Thyroid gland (tissue), 4 donors: ENCODE data around the gene RPP14. TPM values are rescaled to one million over a fixed set of nuclear protein-coding genes. Genes with fewer than 3 reads are reported as not detected.
"Not testable (repeated sequence)": the region's sequence is repeated elsewhere in the genome, so short reads cannot be mapped to it uniquely, and the experiment has no call there.

Source experiments
- DNase-seq, 2 donors: peaks; one replicate each; pipeline ENCODE4 v3.0.0-alpha.2; 2019
- H3K27ac ChIP-seq, 3 donors: fragments of 200-600 bp; sonication (generic); 1 replicate in 2 of 3; 2 replicates in 1 of 3; pipeline ENCODE4 v1.5.1; 2016 to 2019; ENCODE audit warnings: mild to moderate bottlenecking in 1 of 3, moderate library complexity in 1 of 3
- H3K27me3 ChIP-seq: fragments of 200-600 bp; sonication (generic); one replicate; pipeline ENCODE4 v1.5.1; 2019
- H3K36me3 ChIP-seq, 2 donors: fragments of 200-600 bp; sonication (generic); one replicate each; pipeline ENCODE4 v1.5.1; 2016 to 2019
- H3K4me1 ChIP-seq, 2 donors: fragments of 200-600 bp; sonication (generic); one replicate each; pipeline ENCODE4 v1.5.1; 2017 to 2019
- H3K4me3 ChIP-seq, 3 donors: fragments of 200-600 bp; sonication (generic); replicated peaks in 1 of 3; 1 replicate in 2 of 3; 2 replicates in 1 of 3; pipeline ENCODE4 v1.5.1; 2016; ENCODE audit warnings: mild to moderate bottlenecking in 1 of 3
- H3K9me3 ChIP-seq: fragments of 200-600 bp; sonication (generic); one replicate; pipeline ENCODE4 v1.5.1; 2017
- CTCF ChIP-seq, 6 experiments: fragments of 200-600 bp in 3 of 6; fragments of 450-650 bp in 3 of 6; sonication (generic) in 3 of 6; IDR thresholded peaks; one replicate each; pipeline ENCODE4 v1.5.1; 2016 to 2019; ENCODE audit warnings: antibody characterized with exemption in 6 of 6, mild to moderate bottlenecking in 2 of 6, inconsistent platforms in 1 of 6, moderate library complexity in 1 of 6
- POLR2A ChIP-seq, 2 donors: fragments of 450-650 bp; IDR thresholded peaks; one replicate each; pipeline ENCODE4 v1.6.1; 2017; ENCODE audit warnings: antibody characterized with exemption in 2 of 2, mild to moderate bottlenecking in 2 of 2, moderate library complexity in 1 of 2
- WGBS, 2 donors: methylation state at CpG; one replicate each; pipeline ENCODE4 v1.1.5; 2017; 5-methylcytosine and 5-hydroxymethylcytosine counted together
- intact Hi-C: fragments of 100-400 bp; cut with DNase I; formaldehyde crosslinking; loops from one replicate; pipeline ENCODE4 v1.15.1; 2023
- total RNA-seq, 4 donors: library from RNA; depleted of rRNA; stranded (reverse); fragments of >200 nt; gene quantifications; one replicate each; pipeline ENCODE4 v1.2.3, GENCODE V29; 2016

RPP14 gene
- total RNA-seq, 4 donors from 2014 or later: 13.4 to 19.9 (median 15.7) TPM

GRCh38 chr3:58270485-58270884, 35.6 kb upstream of the RPP14 start:
- H3K4me3 ChIP-seq: no peak overlapping the region
- intact Hi-C loops: no loop called here
- no peaks in the 10 kb centered on the region for H3K9me3 ChIP-seq
- TF ChIP-seq CTCF (IDR thresholded peaks at IDR 0.05) (no peak), POLR2A (IDR thresholded peaks at IDR 0.05) (no peak)
- no peak overlapping the region for H3K27ac ChIP-seq
- H3K36me3 ChIP-seq: peaks cover 6 to 9% of the 10 kb centered on the region in 2 donors
- no peak for DNase-seq
- no peaks in the 10 kb centered on the region for H3K27me3 ChIP-seq
- no peaks in the 10 kb centered on the region for H3K4me1 ChIP-seq
- 95 to 97% methylated on average over 2 of the region's 2 CpGs for WGBS, 2 donors

GRCh38 chr3:58271901-58272501, 34.0 kb upstream of the RPP14 start:
- Histone ChIP-seq H3K9me3 (no peaks in the 10 kb centered on the region), H3K4me3 (no peak overlapping the region), H3K27ac (no peak overlapping the region), H3K4me1 (no peaks in the 10 kb centered on the region), H3K27me3 (no peaks in the 10 kb centered on the region), H3K36me3 (peaks cover 6 to 9% of the 10 kb centered on the region in 2 donors)
- WGBS, 2 donors: 89 to 92% methylated on average over 7 of the region's 7 CpGs
- intact Hi-C loops: no loop called here
- no peak for DNase-seq
- TF ChIP-seq CTCF (IDR thresholded peaks at IDR 0.05) (no peak), POLR2A (IDR thresholded peaks at IDR 0.05) (no peak)

- Histone ChIP-seq H3K27ac (no peak overlapping the region), H3K36me3 (peaks cover 2 to 6% of the 10 kb centered on the region in 2 donors), H3K4me1 (no peaks in the 10 kb centered on the region), H3K9me3 (no peaks in the 10 kb centered on the region), H3K4me3 (no peak overlapping the region), H3K27me3 (no peaks in the 10 kb centered on the region)
- 82 to 90% methylated on average over 3 of the region's 3 CpGs for WGBS, 2 donors
- TF ChIP-seq CTCF (IDR thresholded peaks at IDR 0.05) (no peak), POLR2A (IDR thresholded peaks at IDR 0.05) (no peak)
- DNase-seq: no peak
- intact Hi-C loops: no loop called here
These were observed 33.2 kb upstream of the RPP14 start for GRCh38 chr3:58272891-58273290.

- H3K4me3 ChIP-seq, H3K27me3 ChIP-seq, H3K36me3 ChIP-seq, H3K27ac ChIP-seq, intact Hi-C loops, H3K4me1 ChIP-seq, H3K9me3 ChIP-seq, DNase-seq: not testable (repeated sequence)
- WGBS, 2 donors: 95% methylated on average over 3 of the region's 3 CpGs
These were observed 32.7 kb upstream of the RPP14 start for GRCh38 chr3:58273362-58273761.

GRCh38 chr3:58274027-58274614, 31.9 kb upstream of the RPP14 start:
- TF ChIP-seq POLR2A (IDR thresholded peaks at IDR 0.05) (no peak), CTCF (IDR thresholded peaks at IDR 0.05) (no peak)
- Histone ChIP-seq H3K27ac (no peak overlapping the region), H3K9me3 (no peaks in the 10 kb centered on the region), H3K4me3 (no peak overlapping the region), H3K4me1 (no peaks in the 10 kb centered on the region), H3K27me3 (no peaks in the 10 kb centered on the region), H3K36me3 (peaks cover 2 to 6% of the 10 kb centered on the region in 2 donors)
- DNase-seq: no peak
- 67 to 87% methylated on average over 3 of the region's 3 CpGs for WGBS, 2 donors
- intact Hi-C loops: no loop called here
